HG03442 (cell line): ENCODE results near the gene MANSC1.
"Not testable (repeated sequence)": the region's sequence is repeated elsewhere in the genome, so short reads cannot be mapped to it uniquely, and the experiment has no call there.

Experiments used
- ATAC-seq: cut with Tn5 transposase; IDR thresholded peaks from one replicate; pipeline ENCODE4 v1.9.1; 2021; ENCODE audit warnings: mild to moderate bottlenecking, moderate library complexity; ENCODE audit not compliant: unreplicated experiment

MANSC1 gene

DNA sequence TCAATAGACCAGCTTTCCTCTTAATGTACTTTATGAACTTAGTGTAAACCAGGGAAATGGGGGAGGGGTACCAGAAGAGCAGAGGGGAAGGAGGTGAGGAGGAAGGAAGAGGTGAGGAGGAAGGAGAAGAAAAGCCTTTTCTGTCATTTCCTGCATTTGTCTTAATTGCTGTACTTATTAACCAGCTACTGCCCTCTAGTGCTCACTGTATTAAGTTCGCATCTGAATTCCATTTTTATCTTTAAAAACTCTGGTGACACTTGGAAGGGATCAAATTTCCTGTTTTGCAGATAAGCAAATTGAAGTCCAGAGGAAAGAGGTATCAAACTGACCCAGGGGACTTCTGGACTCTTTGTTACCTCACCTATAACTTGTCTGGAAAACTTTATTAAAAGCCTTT, 22.2 kb downstream of the MANSC1 start:
- ATAC-seq = no peak

DNA sequence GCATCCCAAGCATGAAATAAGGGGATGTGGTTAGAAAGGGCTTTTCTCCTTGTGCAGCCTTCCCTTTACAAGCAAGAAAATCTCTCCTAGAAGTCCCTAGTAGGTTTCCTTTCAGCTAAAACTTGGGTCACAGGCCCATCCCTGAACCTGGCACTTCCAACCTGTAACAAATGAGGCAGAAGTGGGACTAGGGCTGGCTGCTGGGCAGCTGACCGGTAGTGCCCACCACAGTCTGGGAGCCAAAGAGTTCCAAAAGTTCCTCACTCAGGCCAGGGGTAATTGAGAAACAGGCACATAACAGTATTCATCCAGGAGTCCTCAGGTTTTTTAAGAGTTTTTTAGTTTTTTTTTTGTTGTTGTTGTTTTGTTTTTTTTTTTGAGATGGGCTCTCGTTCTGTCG, 23.8 kb downstream of the MANSC1 start:
- ATAC-seq = no peak

DNA sequence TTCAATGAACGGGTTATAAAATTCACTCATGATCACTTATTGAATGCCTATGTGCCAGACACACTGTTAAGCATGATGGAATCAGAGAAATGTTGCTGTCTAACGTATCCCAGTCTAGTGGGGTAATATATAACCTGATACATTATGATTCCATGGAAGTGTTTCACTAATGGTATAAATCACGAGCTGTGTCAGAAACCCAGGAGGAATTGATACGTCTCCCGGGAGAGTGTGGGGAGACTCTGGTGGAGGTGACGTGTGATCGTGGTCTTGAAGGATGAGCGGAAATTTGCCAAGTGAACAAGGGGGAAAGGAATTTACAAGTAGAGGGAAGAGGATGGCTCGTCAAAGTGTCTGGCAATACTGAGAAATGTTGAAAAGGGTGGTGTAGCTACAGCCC, 26.5 kb downstream of the MANSC1 start:
- ATAC-seq = no peak

DNA sequence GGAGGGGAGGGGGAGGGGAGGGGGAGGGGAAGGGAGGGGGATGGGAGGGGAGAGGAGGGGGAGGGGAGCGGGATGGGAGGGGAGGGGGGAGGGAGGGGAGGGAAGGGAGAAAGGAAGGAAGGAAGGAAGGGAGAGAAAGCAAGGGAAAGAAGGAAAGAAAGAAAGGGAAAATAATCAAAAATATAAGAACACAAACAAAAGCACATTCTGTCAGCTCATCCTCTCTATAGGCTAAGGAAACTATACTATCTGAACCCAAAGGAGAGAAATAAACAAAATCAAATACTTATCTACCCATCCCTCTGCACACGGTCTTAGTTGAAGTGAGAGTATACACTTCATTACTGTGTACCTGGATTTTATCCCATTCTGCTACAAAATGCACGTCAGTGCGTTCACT, 26.9 kb downstream of the MANSC1 start:
- ATAC-seq = no peak

DNA sequence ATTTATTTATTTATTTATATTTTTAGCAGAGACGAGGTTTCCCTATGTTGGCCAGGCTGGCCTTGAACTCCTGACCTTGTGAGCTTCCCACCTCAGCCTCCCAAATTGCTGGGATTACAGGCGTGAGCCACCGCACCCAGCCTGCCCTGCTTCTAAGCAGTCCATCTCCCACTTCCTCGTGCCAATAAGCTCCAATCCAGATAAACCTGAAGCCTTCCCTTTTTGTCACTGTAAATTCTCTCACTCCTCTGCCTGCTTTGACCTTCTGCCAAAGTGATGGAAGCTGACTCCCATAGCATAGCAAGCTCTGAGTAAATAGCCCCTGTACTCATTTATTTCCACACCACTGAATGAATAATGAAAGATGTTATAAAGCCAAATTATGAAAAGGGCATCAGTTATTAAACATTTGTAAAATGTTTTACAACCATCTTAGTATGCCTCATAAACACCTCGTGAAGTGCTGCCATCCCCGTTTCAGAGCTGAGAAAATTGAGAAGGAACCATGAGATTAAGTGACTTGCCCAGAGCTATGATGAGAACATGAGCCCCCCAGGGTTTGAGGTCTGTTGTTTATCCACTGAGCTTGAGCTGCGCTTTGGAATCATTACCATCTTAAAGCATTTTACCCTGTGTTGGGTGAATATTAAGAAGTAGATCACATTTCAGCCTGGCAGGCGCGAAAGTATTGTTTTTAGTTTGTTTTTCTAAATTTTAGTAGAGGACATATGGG, 30.4 kb downstream of the MANSC1 start:
- no peak for ATAC-seq

DNA sequence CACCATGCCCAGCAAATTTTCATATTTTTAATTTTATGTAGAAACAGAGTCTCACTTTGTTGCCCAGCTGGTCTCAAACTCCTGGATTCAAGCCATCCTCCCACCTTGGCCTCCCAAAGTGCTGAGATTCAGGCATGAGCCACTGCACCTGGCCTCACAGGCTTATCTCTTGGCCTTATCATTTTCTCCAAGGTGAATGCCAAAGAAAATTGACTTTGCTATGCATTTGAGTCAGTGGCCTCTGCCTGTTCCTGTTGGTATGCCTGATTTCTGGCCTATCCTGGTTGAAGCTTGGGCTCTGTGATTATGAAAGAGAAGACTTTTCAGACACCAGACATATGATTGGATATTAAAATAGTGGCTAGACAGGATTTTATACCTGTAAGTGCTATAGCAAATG, 34.2 kb downstream of the MANSC1 start:
- ATAC-seq = no peak

DNA sequence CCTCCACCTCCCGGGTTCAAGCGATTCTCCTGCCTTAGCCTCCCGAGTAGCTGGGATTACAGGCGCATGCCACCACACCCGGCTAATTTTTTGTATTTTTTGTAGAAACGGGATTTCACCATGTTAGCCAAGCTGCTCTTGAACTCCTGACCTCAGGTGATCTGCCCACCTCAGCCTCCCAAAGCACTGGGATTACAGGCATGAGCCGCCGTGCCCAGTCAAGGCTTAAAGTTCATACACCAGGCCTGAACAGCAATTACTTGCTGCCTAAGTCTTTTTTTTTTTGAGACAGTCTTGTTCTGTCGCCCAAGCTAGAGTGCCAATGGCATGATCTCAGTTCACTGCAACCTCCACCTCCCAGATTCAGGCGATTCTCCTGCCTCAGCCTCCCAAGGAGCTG, 39.3 kb downstream of the MANSC1 start:
- ATAC-seq = not testable (repeated sequence)

DNA sequence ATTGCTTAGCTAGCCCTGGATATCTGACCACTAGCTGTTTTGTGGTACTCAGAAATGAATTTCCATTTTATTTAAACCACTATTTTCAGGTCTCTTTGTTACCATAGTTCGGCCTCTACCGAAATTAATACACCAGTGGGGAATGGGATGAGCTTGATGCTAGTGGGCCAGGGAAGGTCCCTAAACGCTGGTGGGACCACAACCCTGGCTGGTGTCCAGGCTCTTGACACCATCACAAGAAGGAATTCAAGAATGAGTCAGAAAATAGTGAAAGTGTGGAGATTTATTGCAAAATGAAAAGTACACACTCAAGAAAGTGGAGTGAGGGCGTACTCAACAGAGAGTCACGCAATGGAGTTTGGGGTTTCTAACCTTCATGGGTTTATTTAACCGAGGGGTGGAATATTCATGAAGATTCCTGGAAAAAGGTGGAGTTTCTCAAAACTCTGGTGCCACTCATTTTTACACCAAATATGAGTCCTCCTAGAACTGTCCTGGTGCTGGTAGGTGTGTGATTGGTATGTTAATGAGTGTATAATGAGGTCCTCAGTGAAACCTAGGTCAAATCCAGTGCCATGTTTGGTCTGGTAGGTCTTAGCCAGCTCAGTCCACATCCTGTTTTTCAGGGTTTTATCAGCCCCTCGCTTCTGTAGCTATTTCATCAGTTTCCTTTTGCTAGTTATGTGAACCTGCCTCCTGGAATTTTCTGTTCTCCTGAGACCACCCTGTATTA, 44.3 kb downstream of the MANSC1 start:
- ATAC-seq = no peak

DNA sequence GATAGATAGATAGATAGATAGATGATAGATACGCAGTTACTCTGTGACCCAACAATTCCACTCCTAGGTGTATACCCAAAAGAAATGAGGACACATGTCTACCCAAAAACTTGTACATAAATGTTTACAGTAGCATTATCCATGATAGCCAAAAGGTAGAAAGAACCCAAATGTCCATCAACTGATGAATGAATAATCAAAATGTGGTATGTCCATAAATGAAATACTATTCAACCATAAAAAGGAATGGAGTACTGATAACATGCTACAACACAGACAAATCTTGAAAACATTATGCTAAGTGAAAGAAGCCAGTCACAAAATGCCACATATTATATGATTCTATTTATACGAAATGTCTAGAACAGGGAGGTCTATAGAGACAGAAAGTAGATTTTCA, 47.1 kb downstream of the MANSC1 start:
- ATAC-seq = no peak

DNA sequence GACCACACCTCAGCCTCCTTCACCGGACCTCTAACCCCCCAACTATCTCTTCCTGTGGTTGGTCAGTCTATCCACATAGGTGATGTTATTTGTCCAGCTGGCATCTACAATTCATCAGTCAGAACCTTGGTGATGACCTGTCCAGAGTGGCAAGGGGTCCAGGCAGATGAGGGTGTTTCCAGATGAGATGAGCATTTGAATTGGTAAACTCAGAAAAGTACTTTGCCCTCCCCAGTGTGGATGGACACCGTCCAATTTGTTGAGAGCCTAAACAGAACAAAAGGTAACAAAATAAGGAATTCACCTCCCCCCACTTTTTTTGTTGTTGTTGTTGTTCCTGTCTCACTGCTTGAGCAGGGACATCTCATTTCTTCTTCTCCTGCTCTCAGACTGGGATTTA, 48.9 kb downstream of the MANSC1 start:
- ATAC-seq = no peak

DNA sequence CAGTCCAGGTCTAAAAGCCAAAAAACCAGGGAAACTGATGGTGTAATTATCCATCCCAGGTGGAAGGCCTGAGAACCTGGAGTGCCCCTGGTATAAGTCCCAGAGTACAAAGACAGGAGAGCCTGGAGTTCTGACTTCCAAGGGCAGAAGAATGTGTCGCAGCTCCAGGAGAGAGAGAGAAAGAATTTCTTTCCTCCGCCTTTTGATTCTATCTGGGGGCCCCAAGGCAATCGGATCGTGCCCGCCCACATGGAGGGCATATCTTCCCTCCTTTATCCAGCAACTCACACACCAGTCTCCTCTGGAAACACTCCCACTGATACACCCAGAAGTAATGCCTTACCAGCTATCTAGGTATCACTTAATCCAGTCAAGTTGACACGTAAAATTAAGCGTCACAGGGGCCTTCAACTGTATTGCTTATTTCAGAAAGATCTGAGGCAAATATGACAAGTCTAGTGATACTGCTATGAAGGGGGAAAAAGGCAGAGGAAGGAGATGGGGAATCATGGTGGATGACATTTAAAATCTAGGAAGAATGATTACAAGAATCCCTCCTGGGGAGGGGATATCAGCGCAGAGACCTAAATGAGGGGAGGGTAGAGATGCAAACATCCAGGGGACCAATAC, 52.7 kb downstream of the MANSC1 start:
- ATAC-seq = no peak

DNA sequence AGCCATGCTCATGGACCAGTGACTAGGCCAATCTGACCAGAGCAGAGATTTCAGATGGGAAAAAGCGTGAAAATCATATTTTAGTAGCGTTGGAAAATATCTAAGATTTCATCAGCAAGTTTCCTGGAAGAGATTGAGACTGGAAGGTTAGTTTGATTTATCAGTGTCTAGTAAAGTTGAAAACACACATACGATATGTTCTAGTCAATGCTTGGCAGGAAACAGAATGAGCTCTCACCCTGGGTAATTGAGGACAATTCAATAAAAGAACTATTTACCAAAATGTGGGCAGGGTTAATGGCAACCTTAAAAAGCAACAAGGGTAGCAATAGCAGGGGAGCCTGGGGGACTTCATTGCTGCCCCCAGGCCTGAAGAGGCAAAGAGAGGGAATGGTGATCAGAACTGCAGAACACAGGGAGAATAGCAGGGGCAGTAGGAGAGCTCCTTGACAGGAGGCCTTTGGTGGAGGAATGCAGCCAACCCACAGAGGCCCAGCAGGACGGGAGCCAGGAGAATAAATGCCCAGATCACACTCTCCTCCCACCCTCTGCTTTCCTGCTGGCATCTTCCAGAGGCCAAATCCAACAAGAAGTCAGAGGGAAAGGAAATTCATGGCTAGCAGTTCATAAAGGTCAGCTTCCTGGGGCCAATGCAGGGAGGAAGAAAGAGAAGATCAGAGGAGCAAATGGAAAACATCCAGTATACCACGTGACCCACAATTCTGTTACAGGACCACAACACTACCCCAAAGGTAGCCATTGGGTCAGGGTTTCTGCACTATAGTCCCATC, 55.6 kb downstream of the MANSC1 start:
- no peak for ATAC-seq

DNA sequence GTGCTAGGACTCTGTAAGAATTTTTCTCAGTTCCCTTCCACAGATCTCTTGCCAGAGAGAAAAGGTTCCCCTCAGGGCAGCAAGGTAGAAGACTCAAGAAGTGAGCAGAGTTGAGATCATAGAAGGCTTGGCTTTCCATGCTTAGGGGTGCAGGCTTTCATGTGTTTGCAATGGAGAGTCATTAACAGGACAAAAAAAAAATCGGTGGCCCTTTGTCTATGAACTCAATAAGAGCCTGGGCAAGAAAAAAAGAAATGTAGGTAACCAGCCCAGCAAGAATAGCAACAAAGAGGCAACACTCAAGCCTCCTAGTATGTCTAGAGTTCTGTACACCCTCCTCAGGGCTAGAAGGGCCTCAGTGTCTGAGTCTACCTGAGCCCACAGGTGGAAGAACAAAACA, 59.8 kb downstream of the MANSC1 start:
- ATAC-seq = no peak

DNA sequence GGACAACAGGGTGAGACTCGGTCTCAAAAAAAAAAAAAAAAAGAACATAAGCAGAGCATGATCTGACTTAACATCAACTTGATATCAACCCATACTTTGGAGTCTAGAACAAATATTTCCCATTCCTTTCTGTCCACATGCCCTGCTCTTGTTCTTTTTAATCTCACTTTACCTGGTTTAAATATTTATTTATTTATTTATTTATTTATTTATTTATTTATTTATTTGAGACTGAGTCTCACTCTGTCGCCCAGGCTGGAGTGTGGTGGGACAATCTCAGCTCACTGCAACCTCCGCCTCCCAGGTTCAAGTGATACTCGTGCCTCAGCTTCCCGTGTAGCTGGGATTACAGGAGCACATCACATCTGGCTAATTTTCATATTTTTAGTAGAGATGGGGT, 63.6 kb downstream of the MANSC1 start:
- ATAC-seq = no peak

DNA sequence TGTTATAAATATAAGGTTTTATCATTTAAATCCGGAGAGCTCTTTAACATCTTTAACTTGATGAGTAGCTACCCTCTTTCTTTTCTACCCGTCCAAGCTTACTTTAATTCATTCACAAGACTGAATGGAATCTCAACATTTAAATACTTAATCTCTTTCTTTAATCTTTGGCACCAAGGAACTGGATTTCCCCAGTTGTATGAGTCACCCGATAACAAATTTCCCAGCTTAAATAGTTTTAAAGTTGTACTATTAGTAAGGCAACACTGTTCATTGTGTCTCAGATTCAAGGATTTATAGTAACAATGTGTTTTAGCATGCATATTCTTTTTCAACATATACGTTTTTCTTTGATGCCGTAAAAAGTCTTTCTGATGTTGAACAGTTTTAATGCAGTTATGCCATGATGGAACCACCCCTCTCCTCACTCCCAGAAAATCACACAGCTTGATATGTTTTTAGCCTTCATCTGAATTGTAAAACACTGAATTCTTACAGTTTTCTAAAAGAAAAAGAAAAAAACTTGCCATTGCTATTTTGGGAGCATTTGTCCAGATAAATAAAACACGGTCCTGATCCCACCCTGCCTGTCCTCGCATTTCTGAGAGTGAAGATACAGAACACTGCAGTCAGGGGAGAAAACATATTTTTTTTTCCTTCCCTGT, 67.1 kb downstream of the MANSC1 start:
- no peak for ATAC-seq

DNA sequence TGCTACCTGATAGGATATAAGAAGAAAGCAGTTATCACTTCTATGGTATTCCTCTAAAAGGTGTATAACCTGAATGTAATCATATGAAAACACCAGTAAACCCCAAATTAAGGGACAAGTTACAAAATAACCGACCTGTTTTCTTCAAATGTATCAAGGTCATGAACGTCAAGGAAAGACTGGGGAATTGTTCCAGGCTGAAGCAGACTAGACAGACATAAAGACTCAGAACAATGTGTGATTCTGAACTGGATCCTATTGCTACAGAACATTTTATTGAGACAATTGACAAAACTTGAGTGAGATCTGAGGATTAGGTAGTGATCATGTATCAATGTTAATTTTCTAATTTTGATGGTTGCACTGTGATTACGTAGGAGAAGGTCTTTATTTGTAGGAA, 67.8 kb downstream of the MANSC1 start:
- ATAC-seq = no peak

DNA sequence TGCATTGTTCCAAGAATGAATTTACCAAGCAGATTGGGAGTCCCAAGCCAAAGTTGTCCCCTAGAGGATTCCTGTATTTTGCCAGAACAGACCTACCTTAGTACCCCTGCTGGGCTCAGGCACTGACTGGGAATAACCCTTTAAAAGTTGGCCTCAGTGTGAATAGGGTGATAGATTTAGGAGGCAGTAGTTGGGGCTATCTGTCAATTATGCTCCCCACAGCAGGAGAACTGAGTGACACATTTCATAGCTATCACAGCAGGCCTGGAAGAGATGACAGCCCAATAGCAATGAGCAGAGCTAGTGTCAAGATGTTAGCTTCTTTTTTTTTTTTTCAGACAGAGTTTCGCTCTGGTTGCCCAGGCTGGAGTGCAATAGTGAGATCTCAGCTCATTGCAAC, 68.9 kb downstream of the MANSC1 start:
- ATAC-seq = no peak

DNA sequence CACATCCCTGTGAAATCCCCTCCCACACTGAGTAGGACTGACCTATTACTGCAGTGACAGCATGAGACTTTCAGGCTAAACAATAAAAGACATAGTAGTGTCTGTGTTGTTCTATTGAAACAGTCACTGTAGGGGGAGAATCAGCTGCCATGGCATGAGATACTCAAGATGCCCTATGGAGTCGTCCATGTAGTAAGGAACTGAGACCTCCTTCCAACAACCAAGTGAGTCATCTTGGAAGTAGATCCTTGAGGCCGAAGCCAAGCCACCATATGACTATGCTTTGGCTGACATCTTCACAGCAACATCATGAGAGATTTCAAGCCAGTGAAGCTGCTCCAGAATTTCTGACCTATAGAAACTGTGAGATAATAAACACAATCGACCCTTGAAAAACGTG, 71.1 kb downstream of the MANSC1 start:
- no peak for ATAC-seq
